Panc1 (cell line): ENCODE measurements around the gene SULT4A1. TPM values are rescaled to one million over a fixed set of nuclear protein-coding genes. Genes with fewer than 3 reads are reported as not detected.

ENCODE experiments used
- ATAC-seq: fragments of 200-7000 bp; cut with Tn5 transposase; 2 replicates; pipeline ENCODE4 v1.9.1; 2020; ENCODE audit warnings: mild to moderate bottlenecking, moderate library complexity
- BruUV-seq: library from RNA; stranded (reverse); fragments of 400-500 nt; replicated peaks from 2 replicates; lab custom pipeline; 2021; lab: Mats Ljungman, UMichigan
- CTCF ChIA-PET: fragments of 300-600 bp; sonication (Branson Sonifier 250); formaldehyde crosslinking; loops from one replicate; lab custom pipeline; 2022; ENCODE audit warnings: antibody characterized with exemption; lab: Charles Lee
- POLR2A ChIA-PET: fragments of 300-600 bp; sonication (Branson Sonifier 250); formaldehyde crosslinking; loops from one replicate; lab custom pipeline; 2022; ENCODE audit warnings: antibody characterized with exemption; lab: Charles Lee
- DNase-seq: peaks from one replicate; pipeline ENCODE4 v3.0.0-alpha.2; 2010; ENCODE audit warnings: low read depth, low spot score
- H3K27ac ChIP-seq: 2 replicates; pipeline ENCODE4 v1.5.1; 2011; ENCODE audit warnings: mild to moderate bottlenecking, low read length, inconsistent platforms
- H3K27me3 ChIP-seq: fragments of 200-500 bp; sonication (Bioruptor generic); 2 replicates; pipeline ENCODE4 v1.6.0; 2014; ENCODE audit warnings: low read length, inconsistent platforms; ENCODE audit not compliant: control insufficient read depth, insufficient read depth
- H3K36me3 ChIP-seq: fragments of 200-500 bp; sonication (Bioruptor generic); 2 replicates; pipeline ENCODE4 v1.5.1; 2014; ENCODE audit warnings: inconsistent platforms, mild to moderate bottlenecking, low read length, moderate library complexity; ENCODE audit not compliant: control insufficient read depth, insufficient read depth
- H3K4me1 ChIP-seq: 2 replicates; pipeline ENCODE4 v1.5.1; 2011; ENCODE audit warnings: inconsistent platforms, mild to moderate bottlenecking, low read length, moderate library complexity; ENCODE audit not compliant: control insufficient read depth, insufficient read depth
- H3K4me3 ChIP-seq, 2 experiments: 2 replicates each; pipeline ENCODE4 v1.5.1; 2011 to 2012; ENCODE audit warnings: low read depth in 2 of 2, low read length in 2 of 2, mild to moderate bottlenecking in 2 of 2, inconsistent platforms in 1 of 2, moderate library complexity in 1 of 2
- H3K9me3 ChIP-seq: fragments of 200-500 bp; sonication (Bioruptor generic); 2 replicates; pipeline ENCODE4 v1.5.1; 2014; ENCODE audit warnings: low read depth, mild to moderate bottlenecking, inconsistent platforms, low read length, moderate library complexity; ENCODE audit not compliant: control insufficient read depth, insufficient read depth
- CTCF ChIP-seq: fragments of 450-650 bp; IDR thresholded peaks from 2 replicates; pipeline ENCODE4 v1.5.1; 2017; ENCODE audit warnings: mild to moderate bottlenecking
- POLR2AphosphoS5 ChIP-seq: IDR thresholded peaks from 2 replicates; pipeline ENCODE4 v1.6.1; 2012; ENCODE audit warnings: mild to moderate bottlenecking, low read depth, low read length, moderate library complexity
- REST ChIP-seq, 2 experiments: IDR thresholded peaks; 2 replicates each; pipeline ENCODE4 v1.6.1; 2011 to 2012; ENCODE audit warnings: low read depth in 2 of 2, control low read depth in 1 of 2, low read length in 1 of 2, mild to moderate bottlenecking in 1 of 2, moderate library complexity in 1 of 2; ENCODE audit not compliant: insufficient read depth in 1 of 2
- SIN3A ChIP-seq: IDR thresholded peaks from 2 replicates; pipeline ENCODE4 v1.6.1; 2012; ENCODE audit warnings: low read depth, mild to moderate bottlenecking, low read length, moderate library complexity, borderline replicate concordance; ENCODE audit not compliant: insufficient read depth
- TCF7L2 ChIP-seq: IDR thresholded peaks from 2 replicates; pipeline ENCODE4 v1.6.1; 2011; ENCODE audit warnings: mild to moderate bottlenecking, low read depth, low read length, inconsistent platforms
- in situ Hi-C: cut with HindIII; loops from 2 replicates; pipeline ENCODE4 v1.10.0; 2016; ENCODE audit warnings: low sequenced_read_pairs, low pct_unique_long_range_greater_than_20kb
- intact Hi-C: fragments of 100-400 bp; cut with micrococcal nuclease; formaldehyde crosslinking; loops from one replicate; pipeline ENCODE4 v1.10.0; 2022; ENCODE audit not compliant: unreplicated experiment
- total RNA-seq: library from RNA; stranded (reverse); gene quantifications from one replicate; pipeline ENCODE4 v1.2.1, GENCODE V29; 2021; ENCODE audit not compliant: unreplicated experiment

SULT4A1 gene
- total RNA-seq, 1 experiment from 2014 or later: 12.0 TPM

- intact Hi-C loops (no loop called here), in situ Hi-C loops (no loop called here)
- Histone ChIP-seq H3K9me3 (no peaks in the 10 kb centered on the region), H3K4me3 (no peak overlapping the region), H3K4me1 (no peaks in the 10 kb centered on the region), H3K27ac (no peak overlapping the region), H3K36me3 (no peaks in the 10 kb centered on the region), H3K27me3 (no peaks in the 10 kb centered on the region)
- no peak for DNase-seq
- ChIA-PET POLR2A (no interaction called here), CTCF (no interaction called here)
- ATAC-seq: no peak
- TF ChIP-seq POLR2AphosphoS5 (no peak), SIN3A (no peak), REST (IDR thresholded peaks at IDR 0.05; ENCODE audit: insufficient read depth in 1 of 2, low read depth in 2 of 2, low read length in 1 of 2) (no peak), CTCF (no peak)
- no TSS peak for BruUV-seq
Observed at GRCh38 chr22:43859621-43860020, 2.7 kb downstream of the SULT4A1 start.

GRCh38 chr22:43859176-43859575 is 3.1 kb downstream of the SULT4A1 start:
- Histone ChIP-seq H3K27me3 (no peaks in the 10 kb centered on the region), H3K27ac (no peak overlapping the region), H3K36me3 (no peaks in the 10 kb centered on the region), H3K4me1 (no peaks in the 10 kb centered on the region), H3K4me3 (no peak overlapping the region), H3K9me3 (no peaks in the 10 kb centered on the region)
- DNase-seq (no peak), ATAC-seq (no peak)
- TF ChIP-seq REST (IDR thresholded peaks at IDR 0.05; ENCODE audit: insufficient read depth in 1 of 2, low read depth in 2 of 2, low read length in 1 of 2): no peak
- no peak for TF ChIP-seq POLR2AphosphoS5
- TF ChIP-seq CTCF: no peak
- no peak for TF ChIP-seq SIN3A
- no peak for TF ChIP-seq TCF7L2
- POLR2A ChIA-PET: no interaction called here
- CTCF ChIA-PET: no interaction called here
- intact Hi-C loops (no loop called here), in situ Hi-C loops (no loop called here)
- TSS peak; percentile 47 for BruUV-seq
